SK-N-MC (cell line): ENCODE results near the gene POLR3A.

Experiments used
- EZH2 ChIP-seq: fragments of 200-600 bp; sonication (generic); IDR thresholded peaks from one replicate; pipeline ENCODE4 v1.6.1; 2017; ENCODE audit warnings: antibody characterized with exemption
- FOXP2 ChIP-seq: optimal IDR thresholded peaks from 2 replicates; pipeline ENCODE3; 2011; ENCODE audit warnings: mild to moderate bottlenecking, moderate library complexity; ENCODE audit not compliant: insufficient read depth; ENCODE audit errors: extremely low read length, control extremely low read depth
- POLR2AphosphoS5 ChIP-seq: IDR thresholded peaks from 2 replicates; pipeline ENCODE4 v1.6.1; 2012; ENCODE audit warnings: mild to moderate bottlenecking, low read depth, low read length, borderline replicate concordance

GRCh38 chr10:78007172-78007571 lies 22.1 kb downstream of the POLR3A start:
- no peak for TF ChIP-seq POLR2AphosphoS5
- TF ChIP-seq EZH2, result no peak
- TF ChIP-seq FOXP2, result no peak
